ENCODE results near the gene ASAP3. TPM values are rescaled to one million over a fixed set of nuclear protein-coding genes. Genes with fewer than 3 reads are reported as not detected.
"Not testable (repeated sequence)": the region's sequence is repeated elsewhere in the genome, so short reads cannot be mapped to it uniquely, and the experiment has no call there.

ASAP3 gene
- total RNA-seq, 1 experiment from 2014 or later: 17.6 TPM

DNA sequence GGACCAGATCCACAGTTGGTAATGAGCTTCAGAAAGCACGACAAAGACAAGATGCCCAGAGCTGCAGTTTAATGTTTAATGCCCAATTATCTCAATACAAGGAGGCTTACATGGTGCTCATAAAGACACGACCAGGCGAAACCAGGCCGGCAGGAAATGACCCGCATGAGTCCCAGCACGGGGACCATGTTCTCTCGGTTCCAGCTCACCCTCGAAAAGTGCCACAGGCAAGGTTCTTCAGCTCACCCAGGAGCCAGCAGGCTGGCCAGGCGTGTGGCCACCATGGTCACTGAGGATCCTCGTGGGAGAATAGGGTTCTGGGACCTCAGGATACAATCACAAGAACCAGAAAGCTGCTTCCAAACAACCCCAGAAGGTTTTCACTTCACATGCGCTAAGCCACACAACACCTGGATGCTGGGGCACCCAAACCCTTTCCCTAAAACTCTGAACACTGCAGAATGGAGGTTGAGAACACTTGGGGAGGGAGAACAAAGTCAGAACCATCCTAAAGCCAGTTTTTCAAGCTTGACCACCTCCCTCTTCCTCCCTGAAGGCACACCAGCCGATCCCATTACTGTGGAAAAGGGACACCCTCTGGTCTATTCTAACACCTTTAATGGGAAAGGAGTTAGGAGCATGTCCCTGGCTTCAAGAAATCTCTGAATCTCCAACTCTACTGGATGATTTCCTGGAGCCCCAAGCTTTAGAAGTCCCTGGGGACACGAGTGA is 22.6 kb upstream of the ASAP3 start:
- Histone ChIP-seq H3K79me2 (ENCODE audit: low read depth) (no peaks in the 10 kb centered on the region), H3K4me3 (no peak overlapping the region), H3K27me3 (ENCODE audit: insufficient read depth, low read depth) (no peaks in the 10 kb centered on the region), H3K4me2 (0 out of 2 replicates have a peak overlapping the region, but pooled peaks have one; percentile 5), H3K4me1 (replicated peaks; ENCODE audit: insufficient read depth) (peaks cover 8% of the 10 kb centered on the region; the same call in 1 of the 2 replicates), H3K36me3 (ENCODE audit: low read depth) (no peaks in the 10 kb centered on the region), H3K9me2 (ENCODE audit: insufficient read depth) (no peaks in the 10 kb centered on the region), H2AFZ (no peak overlapping the region), H3K9me3 (ENCODE audit: insufficient read depth, low read depth) (no peaks in the 10 kb centered on the region), H3F3A (ENCODE audit: insufficient read depth, low read depth) (0 out of 2 replicates have a peak, but pooled peaks cover 4% of the 10 kb centered on the region), H3K27ac (no peak overlapping the region), H4K20me1 (ENCODE audit: insufficient read depth) (no peaks in the 10 kb centered on the region)
- DNase-seq: no peak
- BruUV-seq (replicated peaks): no TSS peak
- CTCF ChIA-PET: no interaction called here
- TF ChIP-seq EZH2 (IDR thresholded peaks at IDR 0.05; ENCODE audit: low read depth): no peak
- TF ChIP-seq, protein P1, sequence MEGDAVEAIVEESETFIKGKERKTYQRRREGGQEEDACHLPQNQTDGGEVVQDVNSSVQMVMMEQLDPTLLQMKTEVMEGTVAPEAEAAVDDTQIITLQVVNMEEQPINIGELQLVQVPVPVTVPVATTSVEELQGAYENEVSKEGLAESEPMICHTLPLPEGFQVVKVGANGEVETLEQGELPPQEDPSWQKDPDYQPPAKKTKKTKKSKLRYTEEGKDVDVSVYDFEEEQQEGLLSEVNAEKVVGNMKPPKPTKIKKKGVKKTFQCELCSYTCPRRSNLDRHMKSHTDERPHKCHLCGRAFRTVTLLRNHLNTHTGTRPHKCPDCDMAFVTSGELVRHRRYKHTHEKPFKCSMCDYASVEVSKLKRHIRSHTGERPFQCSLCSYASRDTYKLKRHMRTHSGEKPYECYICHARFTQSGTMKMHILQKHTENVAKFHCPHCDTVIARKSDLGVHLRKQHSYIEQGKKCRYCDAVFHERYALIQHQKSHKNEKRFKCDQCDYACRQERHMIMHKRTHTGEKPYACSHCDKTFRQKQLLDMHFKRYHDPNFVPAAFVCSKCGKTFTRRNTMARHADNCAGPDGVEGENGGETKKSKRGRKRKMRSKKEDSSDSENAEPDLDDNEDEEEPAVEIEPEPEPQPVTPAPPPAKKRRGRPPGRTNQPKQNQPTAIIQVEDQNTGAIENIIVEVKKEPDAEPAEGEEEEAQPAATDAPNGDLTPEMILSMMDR (conservative IDR thresholded peaks at IDR 0.05): no peak
- POLR2A ChIA-PET (ENCODE audit: unreplicated experiment): interaction anchor here (0.6 kb wide), 1 partner anchor 163 kb away, joined by 3 read pairs; the partner anchor contains the start of gene HNRNPR
- intact Hi-C loops (cut with micrococcal nuclease; ENCODE audit: unreplicated experiment): no loop called here

- Histone ChIP-seq H3K27ac (no peak overlapping the region), H3K27me3 (ENCODE audit: insufficient read depth, low read depth) (no peaks in the 10 kb centered on the region), H3K4me2 (no peak overlapping the region), H3K9me3 (ENCODE audit: insufficient read depth, low read depth) (no peaks in the 10 kb centered on the region), H3K4me1 (replicated peaks; ENCODE audit: insufficient read depth) (peaks cover 8% of the 10 kb centered on the region; the same call in 1 of the 2 replicates), H3F3A (ENCODE audit: insufficient read depth, low read depth) (0 out of 2 replicates have a peak, but pooled peaks cover 4% of the 10 kb centered on the region), H3K9me2 (ENCODE audit: insufficient read depth) (no peaks in the 10 kb centered on the region), H3K4me3 (no peak overlapping the region), H2AFZ (no peak overlapping the region), H3K79me2 (ENCODE audit: low read depth) (no peaks in the 10 kb centered on the region), H3K36me3 (ENCODE audit: low read depth) (no peaks in the 10 kb centered on the region), H4K20me1 (ENCODE audit: insufficient read depth) (no peaks in the 10 kb centered on the region)
- DNase-seq: no peak
- TF ChIP-seq, protein P1 (conservative IDR thresholded peaks at IDR 0.05): no peak
- no peak for TF ChIP-seq EZH2 (IDR thresholded peaks at IDR 0.05; ENCODE audit: low read depth)
- POLR2A ChIA-PET (ENCODE audit: unreplicated experiment): no interaction called here
- intact Hi-C loops (cut with micrococcal nuclease; ENCODE audit: unreplicated experiment): no loop called here
- no TSS peak for BruUV-seq (replicated peaks)
- CTCF ChIA-PET: no interaction called here
Observed at GRCh38 chr1:23505851-23506250, 21.9 kb upstream of the ASAP3 start.

GRCh38 chr1:23504156-23504555 is 20.2 kb upstream of the ASAP3 start:
- H3K79me2 ChIP-seq (ENCODE audit: low read depth); BruUV-seq (replicated peaks); H2AFZ ChIP-seq; H3K4me2 ChIP-seq; CTCF ChIA-PET; POLR2A ChIA-PET (ENCODE audit: unreplicated experiment); H3K36me3 ChIP-seq (ENCODE audit: low read depth); H3K4me3 ChIP-seq; H3K9me2 ChIP-seq (ENCODE audit: insufficient read depth); H4K20me1 ChIP-seq (ENCODE audit: insufficient read depth); H3K27me3 ChIP-seq (ENCODE audit: insufficient read depth, low read depth); H3K4me1 ChIP-seq (replicated peaks; ENCODE audit: insufficient read depth); H3K27ac ChIP-seq; DNase-seq; intact Hi-C loops (cut with micrococcal nuclease; ENCODE audit: unreplicated experiment); H3F3A ChIP-seq (ENCODE audit: insufficient read depth, low read depth); H3K9me3 ChIP-seq (ENCODE audit: insufficient read depth, low read depth): not testable (repeated sequence)
